ENCODE results near the gene OLAH. TPM values are rescaled to one million over a fixed set of nuclear protein-coding genes. Genes with fewer than 3 reads are reported as not detected.

Gene OLAH
- total RNA-seq, 1 experiment from 2014 or later, result not detected

- Histone ChIP-seq H3K4me3 (no peak overlapping the region), H3K4me2 (no peak overlapping the region), H3F3A (ENCODE audit: insufficient read depth, low read depth) (peaks cover 35% of the 10 kb centered on the region), H3K9me3 (ENCODE audit: insufficient read depth, low read depth) (no peaks in the 10 kb centered on the region), H3K36me3 (ENCODE audit: low read depth) (peaks cover 20% of the 10 kb centered on the region), H2AFZ (no peak overlapping the region), H3K79me2 (ENCODE audit: low read depth) (peaks cover 13% of the 10 kb centered on the region), H3K9me2 (ENCODE audit: insufficient read depth) (no peaks in the 10 kb centered on the region), H3K27ac (no peak overlapping the region), H4K20me1 (ENCODE audit: insufficient read depth) (peaks cover 24% of the 10 kb centered on the region), H3K27me3 (ENCODE audit: insufficient read depth, low read depth) (no peaks in the 10 kb centered on the region), H3K4me1 (replicated peaks; ENCODE audit: insufficient read depth) (no peaks in the 10 kb centered on the region)
- peak; percentile 55 to 70 for DNase-seq
- POLR2A ChIA-PET (ENCODE audit: unreplicated experiment), result interaction anchor here (0.5 to 0.7 kb wide), 2 partner anchors 148 to 168 kb away, joined by 4 to 5 read pairs; partner anchors contain the start of gene MEIG1
- peak; percentile 94 for TF ChIP-seq CTCF (conservative IDR thresholded peaks at IDR 0.05)
- no peak for TF ChIP-seq EZH2 (IDR thresholded peaks at IDR 0.05; ENCODE audit: low read depth)
- no TSS peak for BruUV-seq (replicated peaks)
- intact Hi-C loops (cut with micrococcal nuclease; ENCODE audit: unreplicated experiment), result loop anchor here (1.0 kb wide), 2 partner anchors 115 to 607 kb away; no protein-coding TSS in a partner anchor
- CTCF ChIA-PET, result no interaction called here
These were observed 62.7 kb downstream of the OLAH start for GRCh38 chr10:15106352-15107013.

GRCh38 chr10:15112657-15113056 lies 68.9 kb downstream of the OLAH start:
- no peak overlapping the region for H2AFZ ChIP-seq
- no peak overlapping the region for H3K4me3 ChIP-seq
- ChIA-PET POLR2A (ENCODE audit: unreplicated experiment) (no interaction called here), CTCF (no interaction called here)
- H3K79me2 ChIP-seq (ENCODE audit: low read depth), result no peaks in the 10 kb centered on the region
- 0 out of 2 replicates have a peak, but pooled peaks cover 3% of the 10 kb centered on the region for H3K36me3 ChIP-seq (ENCODE audit: low read depth)
- no peaks in the 10 kb centered on the region for H3K9me2 ChIP-seq (ENCODE audit: insufficient read depth)
- peaks cover 9% of the 10 kb centered on the region; the same call in 1 of the 2 replicates for H3F3A ChIP-seq (ENCODE audit: insufficient read depth, low read depth)
- no peaks in the 10 kb centered on the region for H3K27me3 ChIP-seq (ENCODE audit: insufficient read depth, low read depth)
- H3K27ac ChIP-seq, result no peak overlapping the region
- intact Hi-C loops (cut with micrococcal nuclease; ENCODE audit: unreplicated experiment), result no loop called here
- no TSS peak for BruUV-seq (replicated peaks)
- no peak overlapping the region for H3K4me2 ChIP-seq
- no peak for TF ChIP-seq CTCF (conservative IDR thresholded peaks at IDR 0.05)
- no peak for TF ChIP-seq EZH2 (IDR thresholded peaks at IDR 0.05; ENCODE audit: low read depth)
- no peaks in the 10 kb centered on the region for H3K9me3 ChIP-seq (ENCODE audit: insufficient read depth, low read depth)
- H3K4me1 ChIP-seq (replicated peaks; ENCODE audit: insufficient read depth), result no peaks in the 10 kb centered on the region
- no peak for DNase-seq
- H4K20me1 ChIP-seq (ENCODE audit: insufficient read depth), result 0 out of 2 replicates have a peak, but pooled peaks cover 1% of the 10 kb centered on the region

- CTCF ChIA-PET, result no interaction called here
- 0 out of 2 replicates have a peak, but pooled peaks cover 3% of the 10 kb centered on the region for H3K36me3 ChIP-seq (ENCODE audit: low read depth)
- peaks cover 4% of the 10 kb centered on the region; the same call in 1 of the 2 replicates for H3F3A ChIP-seq (ENCODE audit: insufficient read depth, low read depth)
- H3K4me3 ChIP-seq, result no peak overlapping the region
- no TSS peak for BruUV-seq (replicated peaks)
- intact Hi-C loops (cut with micrococcal nuclease; ENCODE audit: unreplicated experiment), result no loop called here
- H3K4me1 ChIP-seq (replicated peaks; ENCODE audit: insufficient read depth), result no peaks in the 10 kb centered on the region
- H3K27me3 ChIP-seq (ENCODE audit: insufficient read depth, low read depth), result no peaks in the 10 kb centered on the region
- H3K4me2 ChIP-seq, result no peak overlapping the region
- POLR2A ChIA-PET (ENCODE audit: unreplicated experiment), result no interaction called here
- no peak for TF ChIP-seq EZH2 (IDR thresholded peaks at IDR 0.05; ENCODE audit: low read depth)
- TF ChIP-seq CTCF (conservative IDR thresholded peaks at IDR 0.05), result no peak
- no peak overlapping the region for H3K27ac ChIP-seq
- no peaks in the 10 kb centered on the region for H3K79me2 ChIP-seq (ENCODE audit: low read depth)
- no peaks in the 10 kb centered on the region for H3K9me2 ChIP-seq (ENCODE audit: insufficient read depth)
- H4K20me1 ChIP-seq (ENCODE audit: insufficient read depth), result no peaks in the 10 kb centered on the region
- H2AFZ ChIP-seq, result no peak overlapping the region
- H3K9me3 ChIP-seq (ENCODE audit: insufficient read depth, low read depth), result no peaks in the 10 kb centered on the region
- no peak for DNase-seq
These were observed 70.0 kb downstream of the OLAH start for GRCh38 chr10:15113766-15114165.

Data from PC-9 (cell line).